HEK293 (cell line): Measurements from ENCODE around the gene PMVK.

Experiments used
- FEZF1 ChIP-seq: fragments of 450-650 bp; formaldehyde crosslinking; IDR thresholded peaks from 2 replicates; pipeline ENCODE4 v1.5.1; 2016; ENCODE audit warnings: missing biosample characterization, missing genetic modification characterization
- GLIS1 ChIP-seq: fragments of 450-650 bp; formaldehyde crosslinking; IDR thresholded peaks from 2 replicates; pipeline ENCODE4 v1.5.1; 2016; ENCODE audit warnings: missing biosample characterization, missing genetic modification characterization
- GLIS2 ChIP-seq: fragments of 450-650 bp; formaldehyde crosslinking; IDR thresholded peaks from 2 replicates; pipeline ENCODE4 v1.5.1; 2016; ENCODE audit warnings: missing biosample characterization, missing genetic modification characterization
- INSM2 ChIP-seq: fragments of 450-650 bp; formaldehyde crosslinking; IDR thresholded peaks from 2 replicates; pipeline ENCODE4 v1.5.1; 2016; ENCODE audit warnings: missing biosample characterization, missing genetic modification characterization
- KLF9 ChIP-seq: fragments of 450-650 bp; formaldehyde crosslinking; IDR thresholded peaks from 2 replicates; pipeline ENCODE4 v1.5.1; 2016; ENCODE audit warnings: missing biosample characterization, missing genetic modification characterization, low read depth
- PRDM2 ChIP-seq: fragments of 450-650 bp; formaldehyde crosslinking; IDR thresholded peaks from 2 replicates; pipeline ENCODE4 v1.5.1; 2016; ENCODE audit warnings: missing biosample characterization, missing genetic modification characterization, borderline replicate concordance
- SP3 ChIP-seq: fragments of 450-650 bp; formaldehyde crosslinking; IDR thresholded peaks from 2 replicates; pipeline ENCODE4 v1.5.1; 2016; ENCODE audit warnings: missing biosample characterization, missing genetic modification characterization
- SP7 ChIP-seq: fragments of 450-650 bp; formaldehyde crosslinking; IDR thresholded peaks from 2 replicates; pipeline ENCODE4 v1.5.1; 2016; ENCODE audit warnings: missing biosample characterization, missing genetic modification characterization
- ZBTB48 ChIP-seq: fragments of 450-650 bp; formaldehyde crosslinking; IDR thresholded peaks from 2 replicates; pipeline ENCODE4 v1.5.1; 2016; ENCODE audit warnings: missing biosample characterization, missing genetic modification characterization
- ZFHX2 ChIP-seq: fragments of 450-650 bp; formaldehyde crosslinking; conservative IDR thresholded peaks from 2 replicates; pipeline ENCODE4 v1.5.1; 2016; ENCODE audit warnings: missing biosample characterization, missing genetic modification characterization
- ZNF10 ChIP-seq: fragments of 450-650 bp; formaldehyde crosslinking; IDR thresholded peaks from 2 replicates; pipeline ENCODE4 v1.5.1; 2017; ENCODE audit warnings: missing biosample characterization, missing genetic modification characterization
- ZNF138 ChIP-seq: fragments of 450-650 bp; formaldehyde crosslinking; IDR thresholded peaks from 2 replicates; pipeline ENCODE4 v1.5.1; 2016; ENCODE audit warnings: missing biosample characterization, missing genetic modification characterization, borderline replicate concordance
- ZNF169 ChIP-seq: fragments of 450-650 bp; formaldehyde crosslinking; IDR thresholded peaks from 2 replicates; pipeline ENCODE4 v1.5.1; 2016; ENCODE audit warnings: missing biosample characterization, missing genetic modification characterization
- ZNF211 ChIP-seq: fragments of 450-650 bp; formaldehyde crosslinking; IDR thresholded peaks from 2 replicates; pipeline ENCODE4 v1.5.1; 2016; ENCODE audit warnings: low read depth, missing biosample characterization, missing genetic modification characterization
- ZNF223 ChIP-seq: fragments of 450-650 bp; formaldehyde crosslinking; IDR thresholded peaks from 2 replicates; pipeline ENCODE4 v1.5.1; 2016; ENCODE audit warnings: missing biosample characterization, missing genetic modification characterization
- ZNF48 ChIP-seq: fragments of 450-650 bp; formaldehyde crosslinking; IDR thresholded peaks from 2 replicates; pipeline ENCODE4 v1.5.1; 2016; ENCODE audit warnings: missing biosample characterization, missing genetic modification characterization
- ZNF549 ChIP-seq: fragments of 450-650 bp; IDR thresholded peaks from 2 replicates; pipeline ENCODE4 v1.5.1; 2018; ENCODE audit warnings: missing biosample characterization, missing genetic modification characterization, mild to moderate bottlenecking, inconsistent platforms, moderate library complexity
- ZNF558 ChIP-seq: fragments of 450-650 bp; formaldehyde crosslinking; IDR thresholded peaks from 2 replicates; pipeline ENCODE4 v1.5.1; 2016; ENCODE audit warnings: missing biosample characterization, missing genetic modification characterization
- ZNF561 ChIP-seq: fragments of 450-650 bp; IDR thresholded peaks from 2 replicates; pipeline ENCODE4 v1.5.1; 2018; ENCODE audit warnings: missing biosample characterization, missing genetic modification characterization, borderline replicate concordance
- ZNF585B ChIP-seq: fragments of 450-650 bp; formaldehyde crosslinking; IDR thresholded peaks from 2 replicates; pipeline ENCODE4 v1.5.1; 2016; ENCODE audit warnings: missing biosample characterization, missing genetic modification characterization
- ZSCAN4 ChIP-seq: fragments of 450-650 bp; formaldehyde crosslinking; IDR thresholded peaks from 2 replicates; pipeline ENCODE4 v1.5.1; 2017; ENCODE audit warnings: missing biosample characterization, missing genetic modification characterization
- TF ChIP-seq, protein P1 (sequence below): fragments of 450-650 bp; formaldehyde crosslinking; IDR thresholded peaks from 2 replicates; pipeline ENCODE4 v1.5.1; 2016; ENCODE audit warnings: missing biosample characterization, missing genetic modification characterization
- TF ChIP-seq, protein P2 (sequence below): fragments of 450-650 bp; formaldehyde crosslinking; conservative IDR thresholded peaks from 2 replicates; pipeline ENCODE4 v1.5.1; 2016; ENCODE audit warnings: low read depth, missing biosample characterization, missing genetic modification characterization

Gene PMVK

GRCh38 chr1:154974102-154974807, 37.7 kb upstream of the PMVK start, which contains the start of gene CKS1B (continued):
- no peak for TF ChIP-seq ZNF48 (tag by site-specific recombination)
- TF ChIP-seq PRDM2 (tag by site-specific recombination), result no peak
- TF ChIP-seq ZNF585B (tag by site-specific recombination), result no peak
- TF ChIP-seq, protein P1, sequence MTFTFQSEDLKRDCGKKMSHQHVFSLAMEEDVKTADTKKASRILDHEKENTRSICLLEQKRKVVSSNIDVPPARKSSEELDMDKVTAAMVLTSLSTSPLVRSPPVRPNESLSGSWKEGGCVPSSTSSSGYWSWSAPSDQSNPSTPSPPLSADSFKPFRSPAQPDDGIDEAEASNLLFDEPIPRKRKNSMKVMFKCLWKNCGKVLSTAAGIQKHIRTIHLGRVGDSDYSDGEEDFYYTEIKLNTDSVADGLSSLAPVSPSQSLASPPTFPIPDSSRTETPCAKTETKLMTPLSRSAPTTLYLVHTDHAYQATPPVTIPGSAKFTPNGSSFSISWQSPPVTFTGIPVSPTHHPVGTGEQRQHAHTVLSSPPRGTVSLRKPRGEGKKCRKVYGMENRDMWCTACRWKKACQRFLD, result no peak
- TF ChIP-seq GLIS1 (tag by site-specific recombination), result 0 out of 2 replicates have a peak, but pooled peaks have one; percentile 19
- TF ChIP-seq ZFHX2 (tag by site-specific recombination), result peak; percentile 90
- peak; percentile 31; the same call in 1 of the 2 replicates for TF ChIP-seq ZBTB48
- TF ChIP-seq SP3 (tag by site-specific recombination), result peak; percentile 98
- peak; percentile 29; the same call in 1 of the 2 replicates for TF ChIP-seq ZNF558 (tag by site-specific recombination)
- no peak for TF ChIP-seq ZNF169 (tag by site-specific recombination)
- TF ChIP-seq ZNF549 (tag by site-specific recombination), result no peak
- no peak for TF ChIP-seq ZNF223
- 0 out of 2 replicates have a peak, but pooled peaks have one; percentile 60 for TF ChIP-seq INSM2
- no peak for TF ChIP-seq ZNF10 (tag by site-specific recombination)
- TF ChIP-seq ZNF561 (tag by site-specific recombination), result peak; percentile 72; the same call in 1 of the 2 replicates
- 0 out of 2 replicates have a peak, but pooled peaks have one; percentile 4 for TF ChIP-seq FEZF1 (tag by site-specific recombination)
- no peak for TF ChIP-seq ZNF211
- no peak for TF ChIP-seq KLF9
- TF ChIP-seq GLIS2 (tag by site-specific recombination), result peak; percentile 9; the same call in 1 of the 2 replicates
- peak; percentile 40; the same call in 1 of the 2 replicates for TF ChIP-seq SP7
- no peak for TF ChIP-seq ZSCAN4 (tag by site-specific recombination)
- no peak for TF ChIP-seq ZNF138 (tag by site-specific recombination)
- TF ChIP-seq, protein P2, sequence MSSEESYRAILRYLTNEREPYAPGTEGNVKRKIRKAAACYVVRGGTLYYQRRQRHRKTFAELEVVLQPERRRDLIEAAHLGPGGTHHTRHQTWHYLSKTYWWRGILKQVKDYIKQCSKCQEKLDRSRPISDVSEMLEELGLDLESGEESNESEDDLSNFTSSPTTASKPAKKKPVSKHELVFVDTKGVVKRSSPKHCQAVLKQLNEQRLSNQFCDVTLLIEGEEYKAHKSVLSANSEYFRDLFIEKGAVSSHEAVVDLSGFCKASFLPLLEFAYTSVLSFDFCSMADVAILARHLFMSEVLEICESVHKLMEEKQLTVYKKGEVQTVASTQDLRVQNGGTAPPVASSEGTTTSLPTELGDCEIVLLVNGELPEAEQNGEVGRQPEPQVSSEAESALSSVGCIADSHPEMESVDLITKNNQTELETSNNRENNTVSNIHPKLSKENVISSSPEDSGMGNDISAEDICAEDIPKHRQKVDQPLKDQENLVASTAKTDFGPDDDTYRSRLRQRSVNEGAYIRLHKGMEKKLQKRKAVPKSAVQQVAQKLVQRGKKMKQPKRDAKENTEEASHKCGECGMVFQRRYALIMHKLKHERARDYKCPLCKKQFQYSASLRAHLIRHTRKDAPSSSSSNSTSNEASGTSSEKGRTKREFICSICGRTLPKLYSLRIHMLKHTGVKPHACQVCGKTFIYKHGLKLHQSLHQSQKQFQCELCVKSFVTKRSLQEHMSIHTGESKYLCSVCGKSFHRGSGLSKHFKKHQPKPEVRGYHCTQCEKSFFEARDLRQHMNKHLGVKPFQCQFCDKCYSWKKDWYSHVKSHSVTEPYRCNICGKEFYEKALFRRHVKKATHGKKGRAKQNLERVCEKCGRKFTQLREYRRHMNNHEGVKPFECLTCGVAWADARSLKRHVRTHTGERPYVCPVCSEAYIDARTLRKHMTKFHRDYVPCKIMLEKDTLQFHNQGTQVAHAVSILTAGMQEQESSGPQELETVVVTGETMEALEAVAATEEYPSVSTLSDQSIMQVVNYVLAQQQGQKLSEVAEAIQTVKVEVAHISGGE, result peak; percentile 92
